Stimulated activated naive B cell treated with anti-CD40 and anti-IgM and Interleukin-4, amounts not matched to agents 10 μg/mL and 1 μg/mL and 100 μg/mL, for 72 hours (primary cell): ENCODE results near the gene PHETA2.
"Not testable (repeated sequence)": the region's sequence is repeated elsewhere in the genome, so short reads cannot be mapped to it uniquely, and the experiment has no call there.

Experiments
- ATAC-seq, 2 donors: fragments of 150-1000 bp; cut with Tn5 transposase; replicated peaks; 2 replicates each; pipeline ENCODE4 v1.10.0; 2021; ENCODE audit warnings: moderate library complexity in 1 of 2
- DNase-seq: peaks from one replicate; pipeline ENCODE4 v3.0.0; 2021
- H3K27ac Mint-ChIP-seq: one replicate; pipeline ENCODE4 v1.8.0; 2022; ENCODE audit warnings: mild to moderate bottlenecking, mixed read lengths
- H3K27me3 Mint-ChIP-seq, 2 donors: one replicate each; pipeline ENCODE4 v1.8.0; 2022; ENCODE audit warnings: mixed read lengths in 2 of 2
- H3K36me3 Mint-ChIP-seq, 2 donors: one replicate each; pipeline ENCODE4 v1.8.0; 2022; ENCODE audit warnings: mixed read lengths in 2 of 2, mild to moderate bottlenecking in 1 of 2
- H3K4me1 Mint-ChIP-seq, 2 donors: one replicate each; pipeline ENCODE4 v1.8.0; 2022; ENCODE audit warnings: mixed read lengths in 2 of 2, mild to moderate bottlenecking in 1 of 2
- H3K4me3 Mint-ChIP-seq, 2 donors: one replicate each; pipeline ENCODE4 v1.8.0; 2022; ENCODE audit warnings: mild to moderate bottlenecking in 2 of 2, mixed read lengths in 2 of 2, moderate library complexity in 1 of 2
- H3K9me3 Mint-ChIP-seq, 2 donors: one replicate each; pipeline ENCODE4 v1.8.0; 2022; ENCODE audit warnings: mixed read lengths in 2 of 2, mild to moderate bottlenecking in 1 of 2

PHETA2 gene

GRCh38 chr22:42108848-42109247 is 34.8 kb downstream of the PHETA2 start:
- H3K36me3 Mint-ChIP-seq: peaks cover 4 to 24% of the 10 kb centered on the region in 2 donors
- peaks cover 5 to 9% of the 10 kb centered on the region in 2 donors for H3K9me3 Mint-ChIP-seq
- H3K4me3 Mint-ChIP-seq: no peak overlapping the region
- no peaks in the 10 kb centered on the region for H3K27me3 Mint-ChIP-seq
- no peak for DNase-seq
- H3K27ac Mint-ChIP-seq: no peak overlapping the region
- no peak for ATAC-seq
- H3K4me1 Mint-ChIP-seq: no peaks in the 10 kb centered on the region

GRCh38 chr22:42111798-42112197 is 37.8 kb downstream of the PHETA2 start:
- H3K36me3 Mint-ChIP-seq: peaks cover 9 to 23% of the 10 kb centered on the region in 2 donors
- no peaks in the 10 kb centered on the region for H3K4me1 Mint-ChIP-seq
- H3K27me3 Mint-ChIP-seq: no peaks in the 10 kb centered on the region
- DNase-seq: no peak
- H3K4me3 Mint-ChIP-seq: no peak overlapping the region
- no peak overlapping the region for H3K27ac Mint-ChIP-seq
- H3K9me3 Mint-ChIP-seq: peaks cover 3 to 10% of the 10 kb centered on the region in 2 donors
- no peak for ATAC-seq

GRCh38 chr22:42112793-42113192 is 38.7 kb downstream of the PHETA2 start:
- H3K9me3 Mint-ChIP-seq, H3K4me3 Mint-ChIP-seq: not testable (repeated sequence)
- H3K36me3 Mint-ChIP-seq: peaks cover 9 to 17% of the 10 kb centered on the region in 2 donors

DNA sequence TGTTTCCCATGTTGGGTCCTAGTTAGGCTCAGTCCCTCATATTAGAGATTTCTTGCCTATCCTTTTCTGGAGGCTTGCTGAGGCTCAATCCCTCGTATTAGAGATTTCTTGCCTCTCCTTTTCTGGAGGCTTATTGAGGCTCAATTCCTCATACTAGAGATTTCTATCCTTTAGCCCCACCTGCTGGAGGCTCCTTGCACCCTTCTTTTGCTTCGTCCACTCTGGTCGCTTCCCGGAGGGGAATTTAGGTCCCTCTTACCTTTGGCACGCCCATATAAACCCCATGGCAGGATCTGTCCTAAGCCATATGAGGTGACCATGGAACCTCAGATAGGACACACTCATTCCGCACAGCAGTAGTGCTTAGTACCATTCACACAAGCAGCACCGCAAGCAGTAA is 40.7 kb downstream of the PHETA2 start:
- H3K27ac Mint-ChIP-seq: no peak overlapping the region
- DNase-seq (no peak), ATAC-seq (no peak)
- peaks cover 2 to 5% of the 10 kb centered on the region in 2 donors for H3K4me1 Mint-ChIP-seq
- peaks cover 3 to 10% of the 10 kb centered on the region in 2 donors for H3K9me3 Mint-ChIP-seq
- H3K4me3 Mint-ChIP-seq: no peak overlapping the region
- peaks cover 7 to 9% of the 10 kb centered on the region in 2 donors for H3K36me3 Mint-ChIP-seq
- no peaks in the 10 kb centered on the region for H3K27me3 Mint-ChIP-seq

More at GRCh38 chr22:42112793-42113192, 38.7 kb downstream of the PHETA2 start:
- H3K4me1 Mint-ChIP-seq, ATAC-seq, DNase-seq, H3K27me3 Mint-ChIP-seq, H3K27ac Mint-ChIP-seq: not testable (repeated sequence)

DNA sequence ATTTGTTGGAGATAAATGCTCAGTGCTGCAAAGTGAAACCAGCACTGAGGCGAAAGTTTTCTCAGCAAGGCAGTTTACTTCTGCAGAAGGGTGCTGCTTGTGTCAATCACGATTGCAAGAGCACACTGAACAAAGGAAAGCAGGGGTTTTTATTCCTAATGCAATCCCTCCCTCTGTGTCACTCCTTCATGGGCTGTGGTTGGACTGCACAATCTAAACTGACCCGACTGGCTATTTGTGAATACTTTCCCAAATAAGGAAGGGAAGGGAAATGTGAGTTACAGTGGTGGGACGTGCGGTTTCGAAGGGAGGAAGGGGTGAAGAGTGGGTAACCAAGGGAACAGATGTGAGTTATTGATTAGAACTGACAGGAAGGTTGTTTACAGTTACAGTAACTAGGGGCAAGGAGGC is 41.4 kb downstream of the PHETA2 start:
- H3K9me3 Mint-ChIP-seq, H3K27ac Mint-ChIP-seq, H3K4me3 Mint-ChIP-seq, H3K27me3 Mint-ChIP-seq, DNase-seq, H3K36me3 Mint-ChIP-seq, ATAC-seq: not testable (repeated sequence)
- H3K4me1 Mint-ChIP-seq: peaks cover 9 to 10% of the 10 kb centered on the region in 2 donors

DNA sequence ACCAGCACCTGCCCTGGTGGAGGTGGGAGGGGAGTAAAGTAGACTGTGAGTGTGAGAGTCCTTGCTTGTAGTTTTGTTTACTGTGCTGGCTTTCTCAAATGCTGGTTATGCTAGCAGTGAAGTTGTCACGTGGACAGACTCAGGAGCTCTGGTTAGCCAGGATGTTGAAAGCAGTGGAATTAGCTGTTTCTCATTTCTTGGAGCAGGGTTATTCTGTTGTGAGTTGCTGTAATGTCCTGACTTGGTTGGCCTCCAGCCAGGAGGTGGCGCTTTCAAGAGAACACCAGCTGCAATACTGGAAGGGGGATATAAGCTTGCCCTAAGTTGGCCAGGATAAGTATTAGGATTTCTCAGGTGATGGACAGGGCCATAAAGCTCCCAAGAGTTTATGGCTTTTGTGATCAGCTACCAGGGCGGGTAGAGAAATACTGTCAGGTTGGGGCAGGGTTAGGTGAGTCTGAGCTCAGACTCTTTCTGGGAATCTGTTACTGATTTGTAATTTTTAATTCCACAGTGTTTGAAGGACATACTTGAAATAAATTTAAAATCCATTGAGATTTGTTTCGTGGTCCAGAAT is 42.9 kb downstream of the PHETA2 start:
- no peak overlapping the region for H3K27ac Mint-ChIP-seq
- peaks cover 14 to 19% of the 10 kb centered on the region in 2 donors for H3K4me1 Mint-ChIP-seq
- no peaks in the 10 kb centered on the region for H3K27me3 Mint-ChIP-seq
- H3K4me3 Mint-ChIP-seq: no peak overlapping the region
- peaks cover 3 to 10% of the 10 kb centered on the region in 2 donors for H3K9me3 Mint-ChIP-seq
- DNase-seq: no peak
- no peak for ATAC-seq
- peaks cover 7 to 9% of the 10 kb centered on the region in 2 donors for H3K36me3 Mint-ChIP-seq

- not testable (repeated sequence) for H3K36me3 Mint-ChIP-seq, H3K27me3 Mint-ChIP-seq, DNase-seq, H3K9me3 Mint-ChIP-seq, H3K27ac Mint-ChIP-seq
- H3K4me1 Mint-ChIP-seq: peaks cover 14 to 22% of the 10 kb centered on the region in 2 donors
- peak overlapping the region; percentile 64 to 71 for H3K4me3 Mint-ChIP-seq
- peak; percentile 79 to 84 for ATAC-seq
These were observed 46.4 kb downstream of the PHETA2 start for GRCh38 chr22:42120231-42121021.

- H3K9me3 Mint-ChIP-seq, H3K4me3 Mint-ChIP-seq, H3K27me3 Mint-ChIP-seq, DNase-seq, H3K27ac Mint-ChIP-seq: not testable (repeated sequence)
- peak in 1 of 2 donors; percentile 22 for ATAC-seq
- Mint-ChIP-seq H3K36me3 (peaks cover 11 to 14% of the 10 kb centered on the region in 2 donors), H3K4me1 (peaks cover 14 to 22% of the 10 kb centered on the region in 2 donors)
These were observed 49.5 kb downstream of the PHETA2 start for GRCh38 chr22:42123529-42123928.

GRCh38 chr22:42127606-42128005 is 53.6 kb downstream of the PHETA2 start:
- H3K27ac Mint-ChIP-seq: peak overlapping the region; percentile 14
- no peak overlapping the region for H3K4me3 Mint-ChIP-seq
- H3K9me3 Mint-ChIP-seq: no peaks in the 10 kb centered on the region
- no peak for ATAC-seq
- no peak for DNase-seq
- peaks cover 11 to 14% of the 10 kb centered on the region in 2 donors for H3K36me3 Mint-ChIP-seq
- peaks cover 0 to 4% of the 10 kb centered on the region in 2 donors for H3K4me1 Mint-ChIP-seq
- no peaks in the 10 kb centered on the region for H3K27me3 Mint-ChIP-seq

GRCh38 chr22:42128007-42128406 is 54.0 kb downstream of the PHETA2 start:
- H3K4me3 Mint-ChIP-seq, H3K4me1 Mint-ChIP-seq, H3K27me3 Mint-ChIP-seq, H3K27ac Mint-ChIP-seq, H3K9me3 Mint-ChIP-seq, ATAC-seq, DNase-seq: not testable (repeated sequence)
- H3K36me3 Mint-ChIP-seq: peaks cover 11 to 14% of the 10 kb centered on the region in 2 donors
